SU-DHL-6 (cell line): ENCODE results near the gene CEP164.

Source experiments
- EZH2phosphoT487 ChIP-seq: fragments of 200-600 bp; sonication (generic), shearing (Covaris generic); conservative IDR thresholded peaks from 2 replicates; pipeline ENCODE4 v1.6.1; 2018; ENCODE audit warnings: mild to moderate bottlenecking, antibody characterized with exemption, low read length, moderate library complexity, mixed read lengths
- TF ChIP-seq, protein P1 (sequence below): fragments of 200-600 bp; sonication (generic); IDR thresholded peaks from one replicate; pipeline ENCODE4 v1.5.1; 2017; ENCODE audit warnings: antibody characterized with exemption, mild to moderate bottlenecking, low read length, moderate library complexity; ENCODE audit not compliant: insufficient read depth, poor library complexity, severe bottlenecking

GRCh38 chr11:117417342-117417741, 89.7 kb downstream of the CEP164 start:
- TF ChIP-seq, protein P1, sequence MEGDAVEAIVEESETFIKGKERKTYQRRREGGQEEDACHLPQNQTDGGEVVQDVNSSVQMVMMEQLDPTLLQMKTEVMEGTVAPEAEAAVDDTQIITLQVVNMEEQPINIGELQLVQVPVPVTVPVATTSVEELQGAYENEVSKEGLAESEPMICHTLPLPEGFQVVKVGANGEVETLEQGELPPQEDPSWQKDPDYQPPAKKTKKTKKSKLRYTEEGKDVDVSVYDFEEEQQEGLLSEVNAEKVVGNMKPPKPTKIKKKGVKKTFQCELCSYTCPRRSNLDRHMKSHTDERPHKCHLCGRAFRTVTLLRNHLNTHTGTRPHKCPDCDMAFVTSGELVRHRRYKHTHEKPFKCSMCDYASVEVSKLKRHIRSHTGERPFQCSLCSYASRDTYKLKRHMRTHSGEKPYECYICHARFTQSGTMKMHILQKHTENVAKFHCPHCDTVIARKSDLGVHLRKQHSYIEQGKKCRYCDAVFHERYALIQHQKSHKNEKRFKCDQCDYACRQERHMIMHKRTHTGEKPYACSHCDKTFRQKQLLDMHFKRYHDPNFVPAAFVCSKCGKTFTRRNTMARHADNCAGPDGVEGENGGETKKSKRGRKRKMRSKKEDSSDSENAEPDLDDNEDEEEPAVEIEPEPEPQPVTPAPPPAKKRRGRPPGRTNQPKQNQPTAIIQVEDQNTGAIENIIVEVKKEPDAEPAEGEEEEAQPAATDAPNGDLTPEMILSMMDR = no peak
- no peak for TF ChIP-seq EZH2phosphoT487
